H1 (cell line): ENCODE measurements around the gene ARHGEF26. TPM values are rescaled to one million over a fixed set of nuclear protein-coding genes. Genes with fewer than 3 reads are reported as not detected.

Source experiments
- CTCF ChIA-PET: fragments of 300-600 bp; sonication (Branson Sonifier 250); formaldehyde crosslinking; loops from one replicate; lab custom pipeline; 2021; ENCODE audit not compliant: partially characterized antibody; lab: Charles Lee
- POLR2A ChIA-PET: fragments of 300-600 bp; sonication (Branson Sonifier 250); formaldehyde crosslinking; loops from one replicate; lab custom pipeline; 2021; ENCODE audit warnings: inconsistent platforms; ENCODE audit not compliant: partially characterized antibody; lab: Charles Lee
- DNase-seq, 2 experiments: peaks; one replicate each; pipeline versions ENCODE4 v3.0.0 to v3.0.0-alpha.2; 2010 to 2022; ENCODE audit warnings: low spot score in 2 of 2, low read depth in 1 of 2, mixed read lengths in 1 of 2
- FAIRE-seq: peaks from 2 replicates; lab custom pipeline; 2011; peaks lifted over from hg19 to GRCh38; lab: Jason Lieb, UNC
- H2AFZ ChIP-seq: 2 replicates; pipeline ENCODE4 v1.8.1; 2012; ENCODE audit warnings: low read length, inconsistent platforms
- H2AK5ac ChIP-seq: 2 replicates; pipeline ENCODE4 v1.6.1; 2013; ENCODE audit warnings: low read depth, low read length
- H2BK120ac ChIP-seq: replicated peaks from 2 replicates; pipeline ENCODE3; 2013; ENCODE audit warnings: low read depth, low read length, inconsistent platforms
- H2BK12ac ChIP-seq: 2 replicates; pipeline ENCODE4 v1.6.1; 2013; ENCODE audit warnings: low read depth, low read length
- H2BK15ac ChIP-seq: 2 replicates; pipeline ENCODE4 v1.6.1; 2013; ENCODE audit warnings: low read length
- H2BK20ac ChIP-seq: 2 replicates; pipeline ENCODE4 v1.6.1; 2013; ENCODE audit warnings: low read length
- H2BK5ac ChIP-seq: 2 replicates; pipeline ENCODE4 v1.6.1; 2013; ENCODE audit warnings: low read depth, low read length
- H3K14ac ChIP-seq: 2 replicates; pipeline ENCODE4 v1.6.1; 2013; ENCODE audit warnings: inconsistent platforms; ENCODE audit not compliant: insufficient read length
- H3K18ac ChIP-seq: 2 replicates; pipeline ENCODE4 v1.6.1; 2013; ENCODE audit warnings: low read length; ENCODE audit errors: extremely low read depth
- H3K23ac ChIP-seq: 2 replicates; pipeline ENCODE4 v1.6.1; 2013; ENCODE audit warnings: inconsistent platforms; ENCODE audit not compliant: insufficient read length
- H3K23me2 ChIP-seq: 2 replicates; pipeline ENCODE4 v1.6.1; 2013; ENCODE audit warnings: low read depth, low read length
- H3K27ac ChIP-seq: 2 replicates; pipeline ENCODE4 v1.6.1; 2011; ENCODE audit warnings: low read depth, low read length, inconsistent platforms
- H3K27me3 ChIP-seq, 4 experiments: replicated peaks in 1 of 4; 1 replicate in 1 of 4; 2 replicates in 3 of 4; pipeline versions ENCODE4 v1.6.1 to v1.8.1; 2011 to 2013; ENCODE audit warnings: low read length in 3 of 4, mild to moderate bottlenecking in 3 of 4, inconsistent platforms in 2 of 4, mixed read lengths in 2 of 4, moderate library complexity in 1 of 4; ENCODE audit not compliant: control insufficient read depth in 3 of 4, insufficient read depth in 3 of 4; ENCODE audit errors: extremely low read depth in 1 of 4
- H3K36me3 ChIP-seq, 4 experiments: 2 replicates each; pipeline versions ENCODE4 v1.6.1 to v1.8.1; 2011 to 2013; ENCODE audit warnings: mild to moderate bottlenecking in 4 of 4, low read length in 3 of 4, moderate library complexity in 2 of 4, control low read depth in 1 of 4, inconsistent platforms in 1 of 4; ENCODE audit not compliant: insufficient read depth in 4 of 4, control insufficient read depth in 2 of 4
- H3K4ac ChIP-seq: replicated peaks from 2 replicates; pipeline ENCODE3; 2013; ENCODE audit warnings: low read length, low read depth, mixed read lengths, inconsistent platforms; ENCODE audit not compliant: insufficient read length
- H3K4me1 ChIP-seq, 4 experiments: replicated peaks in 1 of 4; 1 replicate in 1 of 4; 2 replicates in 3 of 4; pipeline versions ENCODE4 v1.6.1 to v1.8.1; 2011 to 2013; ENCODE audit warnings: low read length in 3 of 4, inconsistent platforms in 2 of 4, mixed read lengths in 1 of 4; ENCODE audit not compliant: insufficient read depth in 4 of 4, control insufficient read depth in 3 of 4
- H3K4me2 ChIP-seq, 2 experiments: 2 replicates each; pipeline versions ENCODE4 v1.6.1 to v1.8.1; 2011 to 2013; ENCODE audit warnings: low read depth in 2 of 2, low read length in 2 of 2, control low read depth in 1 of 2, inconsistent platforms in 1 of 2, mild to moderate bottlenecking in 1 of 2; ENCODE audit not compliant: insufficient read depth in 1 of 2
- H3K4me3 ChIP-seq, 4 experiments: fragments of 200-600, 300-600 bp in 1 of 4; sonication (generic), shearing (Covaris generic), sonication (Bioruptor Twin) in 1 of 4; 2 replicates each; pipeline versions ENCODE4 v1.5.1 to v1.8.1; 2011 to 2016; ENCODE audit warnings: low read length in 4 of 4, low read depth in 3 of 4, control low read depth in 2 of 4, inconsistent platforms in 2 of 4, mild to moderate bottlenecking in 2 of 4, mixed read lengths in 1 of 4, moderate library complexity in 1 of 4; ENCODE audit not compliant: insufficient read depth in 2 of 4; ENCODE audit errors: extremely low read depth in 1 of 4
- H3K56ac ChIP-seq: replicated peaks from 2 replicates; pipeline ENCODE3; 2013; ENCODE audit warnings: low read depth, mild to moderate bottlenecking, mixed read lengths, low read length, inconsistent platforms; ENCODE audit not compliant: insufficient read length
- H3K79me1 ChIP-seq: 2 replicates; pipeline ENCODE4 v1.6.1; 2013; ENCODE audit warnings: low read depth, low read length, control low read depth
- H3K79me2 ChIP-seq, 2 experiments: 2 replicates each; pipeline versions ENCODE4 v1.6.1 to v1.8.1; 2012 to 2013; ENCODE audit warnings: low read length in 2 of 2, mild to moderate bottlenecking in 2 of 2, inconsistent platforms in 1 of 2; ENCODE audit not compliant: insufficient read depth in 2 of 2, control insufficient read depth in 1 of 2
- H3K9ac ChIP-seq, 4 experiments: replicated peaks in 1 of 4; 1 replicate in 1 of 4; 2 replicates in 3 of 4; pipeline versions ENCODE4 v1.6.1 to v1.8.1; 2011 to 2013; ENCODE audit warnings: low read depth in 3 of 4, low read length in 3 of 4, control low read depth in 2 of 4, mild to moderate bottlenecking in 2 of 4, moderate library complexity in 2 of 4, inconsistent platforms in 1 of 4; ENCODE audit errors: extremely low read depth in 1 of 4
- H3K9me3 ChIP-seq, 2 experiments: 2 replicates each; pipeline versions ENCODE4 v1.6.1 to v1.8.1; 2012 to 2013; ENCODE audit warnings: mild to moderate bottlenecking in 2 of 2, moderate library complexity in 2 of 2, control low read depth in 1 of 2, inconsistent platforms in 1 of 2, low read depth in 1 of 2, low read length in 1 of 2, mixed read lengths in 1 of 2; ENCODE audit not compliant: insufficient read depth in 2 of 2
- H4K20me1 ChIP-seq, 2 experiments: replicated peaks in 1 of 2; 2 replicates each; pipeline versions ENCODE3 to v1.8.1; 2011 to 2013; ENCODE audit warnings: inconsistent platforms in 2 of 2, low read length in 2 of 2, mild to moderate bottlenecking in 1 of 2; ENCODE audit not compliant: insufficient read depth in 2 of 2, control insufficient read depth in 1 of 2
- H4K5ac ChIP-seq: 2 replicates; pipeline ENCODE4 v1.6.1; 2013; ENCODE audit warnings: low read length, low read depth, mixed read lengths, inconsistent platforms; ENCODE audit not compliant: insufficient read length
- H4K8ac ChIP-seq: 2 replicates; pipeline ENCODE4 v1.8.0; 2013; ENCODE audit warnings: mild to moderate bottlenecking, moderate library complexity, low read length, inconsistent platforms; ENCODE audit not compliant: insufficient read depth; ENCODE audit errors: extremely low read depth
- H4K91ac ChIP-seq: replicated peaks from 2 replicates; pipeline ENCODE3; 2013; ENCODE audit warnings: low read length, mixed read lengths, inconsistent platforms; ENCODE audit not compliant: insufficient read length
- ATF2 ChIP-seq: IDR thresholded peaks from 2 replicates; pipeline ENCODE4 v1.6.1; 2012; ENCODE audit warnings: low read length, inconsistent platforms
- CTBP2 ChIP-seq: IDR thresholded peaks from 2 replicates; pipeline ENCODE4 v1.7.0; 2011; ENCODE audit warnings: borderline replicate concordance, mild to moderate bottlenecking, moderate library complexity, mixed read lengths, low read length; ENCODE audit not compliant: insufficient read depth, insufficient read length
- EGR1 ChIP-seq: IDR thresholded peaks from 2 replicates; pipeline ENCODE4 v1.6.1; 2011; ENCODE audit warnings: low read depth, low read length, borderline replicate concordance
- EP300 ChIP-seq, 2 experiments: IDR thresholded peaks; 1 replicate in 1 of 2; 2 replicates in 1 of 2; pipeline ENCODE4 v1.6.1; 2011 to 2012; ENCODE audit warnings: low read depth in 2 of 2, low read length in 2 of 2, mild to moderate bottlenecking in 2 of 2, borderline replicate concordance in 1 of 2, inconsistent platforms in 1 of 2, moderate library complexity in 1 of 2
- MAX ChIP-seq: IDR thresholded peaks from 2 replicates; pipeline ENCODE4 v1.6.1; 2012; ENCODE audit warnings: inconsistent platforms
- POLR2AphosphoS5 ChIP-seq: IDR thresholded peaks from 2 replicates; pipeline ENCODE4 v1.6.1; 2011; ENCODE audit warnings: low read depth, low read length
- SIX5 ChIP-seq: IDR thresholded peaks from 2 replicates; pipeline ENCODE4 v1.6.1; 2011; ENCODE audit warnings: mild to moderate bottlenecking, low read depth, low read length
- SUZ12 ChIP-seq: fragments of 200-600 bp; sonication (generic); IDR thresholded peaks from 2 replicates; pipeline ENCODE4 v1.6.1; 2012; ENCODE audit warnings: mild to moderate bottlenecking, inconsistent platforms, low read length, moderate library complexity, mixed read lengths
- USF2 ChIP-seq: IDR thresholded peaks from 2 replicates; pipeline ENCODE4 v1.6.1; 2011; ENCODE audit warnings: low read length, improper control_type of control experiment
- WGBS, 2 experiments: shearing (Covaris generic) in 1 of 2; methylation state at CpG; one replicate each; pipeline versions ENCODE4 v1.1.6 to v1.1.7; 2013 to 2015; ENCODE audit warnings: low lambda C conversion rate in 2 of 2, mixed read lengths in 2 of 2, inconsistent platforms in 1 of 2, low coverage in 1 of 2, missing lambda C conversion rate in 1 of 2; ENCODE audit not compliant: insufficient replicate concordance in 2 of 2, insufficient coverage in 1 of 2, insufficient read length in 1 of 2; ENCODE audit errors: extremely low coverage in 1 of 2, missing lambda C conversion rate in 1 of 2; 5-methylcytosine and 5-hydroxymethylcytosine counted together
- polyA plus RNA-seq, 7 experiments: library from polyadenylated mRNA; depleted of rRNA in 3 of 7; stranded (reverse) in 5 of 7; unstranded in 2 of 7; fragments of >200 nt in 5 of 7; fragments of 200-250 nt in 2 of 7; gene quantifications; 1 replicate in 5 of 7; 2 replicates in 1 of 7; 4 replicates in 1 of 7; pipeline versions ENCODE4 v1.2.1 to v1.2.3, GENCODE V29; 2011 to 2013; ENCODE audit warnings: missing spikeins in 2 of 7, mixed read lengths in 2 of 7
- total RNA-seq: library from RNA; stranded (reverse); fragmentation: NEBNext Ultra II Directional; extraction: Animal tissue kit (Norgen Biotek cat#: 25700); gene quantifications from 2 replicates; pipeline ENCODE4 v1.2.1, GENCODE V29; 2021

ARHGEF26 gene
- total and polyA plus RNA-seq, 2 of the 8 experiments (the other 6 are each of a cell fraction or from before 2014, with no cell fraction given), result 3.1 to 15.6 TPM

GRCh38 chr3:154100556-154100955 lies 20.6 kb upstream of the ARHGEF26 start:
- no peak for DNase-seq
- no peak overlapping the region for H3K56ac ChIP-seq
- CTCF ChIA-PET, result interaction anchor here (1.0 to 1.3 kb wide), 2 partner anchors 30 to 153 kb away, joined by 3 read pairs; no protein-coding TSS in a partner anchor
- no peak overlapping the region for H3K4ac ChIP-seq
- 0 out of 2 replicates have a peak, but pooled peaks cover 1% of the 10 kb centered on the region for H3K23me2 ChIP-seq
- H2BK120ac ChIP-seq, result no peak overlapping the region
- H3K9ac ChIP-seq, result no peak overlapping the region
- no peaks in the 10 kb centered on the region for H3K79me1 ChIP-seq
- H2AFZ ChIP-seq, result no peak overlapping the region
- TF ChIP-seq EGR1, result no peak
- no peak for TF ChIP-seq ATF2
- TF ChIP-seq EP300 (IDR thresholded peaks at IDR 0.05; ENCODE audit: borderline replicate concordance in 1 of 2, low read depth in 2 of 2, low read length in 2 of 2), result no peak
- no peak for TF ChIP-seq SUZ12
- no peak for TF ChIP-seq CTBP2
- TF ChIP-seq POLR2AphosphoS5, result no peak
- TF ChIP-seq MAX, result no peak
- TF ChIP-seq USF2, result no peak
- TF ChIP-seq SIX5, result no peak
- TF ChIP-seq, all 59 proteins: peak for 0
- no peak overlapping the region for H3K18ac ChIP-seq
- H3K27me3 ChIP-seq, result no peaks in the 10 kb centered on the region
- FAIRE-seq, result no peak
- no peaks in the 10 kb centered on the region for H3K9me3 ChIP-seq
- no peaks in the 10 kb centered on the region for H3K4me1 ChIP-seq
- no peak overlapping the region for H2BK5ac ChIP-seq
- H3K79me2 ChIP-seq, result no peaks in the 10 kb centered on the region
- no peak overlapping the region for H2AK5ac ChIP-seq
- H2BK15ac ChIP-seq, result no peak overlapping the region
- no peak overlapping the region for H3K4me3 ChIP-seq
- no peaks in the 10 kb centered on the region for H4K20me1 ChIP-seq
- H3K27ac ChIP-seq, result no peak overlapping the region
- no peaks in the 10 kb centered on the region for H3K36me3 ChIP-seq
- H4K5ac ChIP-seq, result no peak overlapping the region
- no peak overlapping the region for H3K23ac ChIP-seq
- H4K8ac ChIP-seq, result no peak overlapping the region
- no peak overlapping the region for H2BK12ac ChIP-seq
- no peak overlapping the region for H4K91ac ChIP-seq
- POLR2A ChIA-PET, result interaction anchor here (0.6 to 1.6 kb wide), 2 partner anchors 22 to 157 kb away, joined by 3 read pairs; no protein-coding TSS in a partner anchor
- H2BK20ac ChIP-seq, result no peak overlapping the region
- H3K4me2 ChIP-seq, result no peak overlapping the region
- WGBS, 2 experiments, result 94% methylated on average over 6 of the region's 6 CpGs; no CpG with 5 or more reads in 1 of the 2 experiments
- no peak overlapping the region for H3K14ac ChIP-seq
